ENCODE results near the gene FAM89B.
A peak's percentile ranks its signal among the peaks of the same experiment; 100 is the strongest.

Gene FAM89B

GRCh38 chr11:65569164-65569972 lies 3.0 kb upstream of the FAM89B start:
- TF ChIP-seq CTCF (IDR thresholded peaks at IDR 0.05; ENCODE audit: low read depth, low read length) = no peak
- H3K4me3 ChIP-seq (ENCODE audit: low read depth, low read length) = peak overlapping the region; percentile 77

GRCh38 chr11:65569973-65570918 lies 2.1 kb upstream of the FAM89B start, which contains the start of gene ZNRD2:
ZNRD2 (plus strand) TSS chr11:65570477; CDS start chr11:65570492, 15 bp downstream.
- peak within 1 kb of the TSS; percentile 77 for H3K4me3 ChIP-seq (ENCODE audit: low read depth, low read length)
- TF ChIP-seq CTCF (IDR thresholded peaks at IDR 0.05; ENCODE audit: low read depth, low read length) = no peak

- no peak for TF ChIP-seq CTCF (IDR thresholded peaks at IDR 0.05; ENCODE audit: low read depth, low read length)
- peak overlapping the region; percentile 77 for H3K4me3 ChIP-seq (ENCODE audit: low read depth, low read length)
Measured at GRCh38 chr11:65571420-65571819, 918 bp upstream of the FAM89B start.

- peak overlapping the region; percentile 62 for H3K4me3 ChIP-seq (ENCODE audit: low read depth, low read length)
- no peak for TF ChIP-seq CTCF (IDR thresholded peaks at IDR 0.05; ENCODE audit: low read depth, low read length)
Measured at GRCh38 chr11:65571940-65572339, 398 bp upstream of the FAM89B start.

- no peak for TF ChIP-seq CTCF (IDR thresholded peaks at IDR 0.05; ENCODE audit: low read depth, low read length)
- H3K4me3 ChIP-seq (ENCODE audit: low read depth, low read length) = peak overlapping the region; percentile 62
Measured at GRCh38 chr11:65573391-65574079, 1.2 kb downstream of the FAM89B start.

GRCh38 chr11:65574109-65574810 lies 1.9 kb downstream of the FAM89B start:
- H3K4me3 ChIP-seq (ENCODE audit: low read depth, low read length) = peak overlapping the region; percentile 62
- no peak; the same call in 1 of the 2 replicates for TF ChIP-seq CTCF (IDR thresholded peaks at IDR 0.05; ENCODE audit: low read depth, low read length)
